Right lobe of liver (tissue), 4 donors: ENCODE data around the gene ACSS1.

Experiments
- CTCF ChIP-seq, 4 donors: fragments of 200-600 bp in 3 of 4; fragments of 450-650 bp in 1 of 4; IDR thresholded peaks; one replicate each; pipeline versions ENCODE4 v1.5.1 to v1.8.0; 2016 to 2022; ENCODE audit warnings: antibody characterized with exemption in 4 of 4, mild to moderate bottlenecking in 2 of 4
- POLR2A ChIP-seq: fragments of 450-650 bp; IDR thresholded peaks from one replicate; pipeline ENCODE4 v1.6.1; 2017; ENCODE audit warnings: antibody characterized with exemption, mild to moderate bottlenecking
- donor health status: DM: no; HTN: no; CAD: no.
- donor health status: DM: no; HTN: no; CAD: no.
- donor health status: DM: no; HTN: yes; CAD: no.

- no peak for TF ChIP-seq CTCF (IDR thresholded peaks at IDR 0.05)
- no peak for TF ChIP-seq POLR2A
These were observed 12.6 kb downstream of the ACSS1 start for GRCh38 chr20:25045343-25045712.
